ENCODE data around the gene DPYSL4. TPM values are rescaled to one million over a fixed set of nuclear protein-coding genes. Genes with fewer than 3 reads are reported as not detected.
A peak's percentile ranks its signal among the peaks of the same experiment; 100 is the strongest.

Gene DPYSL4
- total RNA-seq, 2 experiments from 2014 or later, result 20.9 to 23.2 TPM

GRCh38 chr10:132184816-132185593, 1.7 kb upstream of the DPYSL4 start:
- H3K4me1 Mint-ChIP-seq (ENCODE audit: low read depth), result no peaks in the 10 kb centered on the region
- no peak for TF ChIP-seq CTCF (IDR thresholded peaks at IDR 0.05)
- H3K27ac Mint-ChIP-seq, result no peak overlapping the region
- ChIA-PET POLR2A (no interaction called here), CTCF (no interaction called here)
- intact Hi-C loops (cut with micrococcal nuclease), result no loop called here
- H3K27me3 Mint-ChIP-seq, result peaks cover 45% of the 10 kb centered on the region
- ATAC-seq (no peak), DNase-seq (no peak)
- H3K4me3 Mint-ChIP-seq, result no peak overlapping the region
- no peaks in the 10 kb centered on the region for H3K36me3 Mint-ChIP-seq (ENCODE audit: low read depth)
- H3K9me3 Mint-ChIP-seq, result no peaks in the 10 kb centered on the region

DNA sequence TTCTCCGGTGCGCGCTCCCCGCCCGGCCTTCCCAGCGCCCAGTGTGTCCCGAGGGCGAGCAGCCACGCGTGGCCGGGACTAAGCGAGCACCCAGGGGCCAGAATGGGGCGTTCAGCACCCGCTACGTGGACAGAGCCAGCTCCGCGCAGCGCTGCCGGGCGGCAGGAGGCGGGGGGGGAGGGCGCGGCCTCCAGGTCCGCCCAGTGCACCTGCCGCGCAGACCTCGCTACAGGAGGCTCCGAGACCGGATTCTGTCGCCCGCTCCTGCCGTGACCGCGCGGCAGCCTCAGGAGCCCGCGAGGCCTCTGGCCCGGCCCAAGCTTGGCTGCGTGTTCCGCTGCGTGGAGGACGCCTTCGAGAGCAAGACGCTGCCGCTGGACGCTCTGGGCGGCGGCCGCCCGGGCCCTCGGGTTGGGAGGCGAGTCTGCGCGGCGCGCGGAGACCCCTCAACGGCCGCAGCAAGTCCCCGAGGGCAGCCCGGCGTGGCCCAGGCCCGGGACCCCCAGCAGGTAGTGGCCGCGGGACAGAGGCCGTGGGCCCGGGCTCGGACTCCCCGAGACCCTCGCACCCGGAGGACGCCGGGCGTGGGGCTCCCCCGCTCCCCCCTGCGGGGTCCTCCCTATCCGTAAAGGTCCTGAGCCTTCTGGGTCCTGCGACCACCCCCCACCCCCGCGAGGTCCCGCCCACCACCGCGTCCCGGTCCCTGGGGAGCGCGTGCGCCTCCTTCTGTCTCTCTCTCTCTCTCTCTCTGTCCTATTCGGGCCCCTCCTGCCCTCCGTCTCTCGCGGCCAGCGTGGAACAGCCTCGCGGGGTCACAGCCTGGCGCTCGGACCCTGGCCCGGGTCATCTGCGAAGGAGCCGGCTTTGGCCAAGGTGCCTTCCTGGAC, 904 bp upstream of the DPYSL4 start:
- no peak for TF ChIP-seq CTCF (IDR thresholded peaks at IDR 0.05)
- DNase-seq (peak; percentile 61), ATAC-seq (peak; percentile 88)
- no peaks in the 10 kb centered on the region for H3K9me3 Mint-ChIP-seq
- H3K27ac Mint-ChIP-seq, result no peak overlapping the region
- H3K4me1 Mint-ChIP-seq (ENCODE audit: low read depth), result no peaks in the 10 kb centered on the region
- H3K4me3 Mint-ChIP-seq, result no peak overlapping the region
- ChIA-PET CTCF (no interaction called here), POLR2A (no interaction called here)
- intact Hi-C loops (cut with micrococcal nuclease), result no loop called here
- H3K27me3 Mint-ChIP-seq, result peaks cover 45% of the 10 kb centered on the region
- peaks cover 2% of the 10 kb centered on the region for H3K36me3 Mint-ChIP-seq (ENCODE audit: low read depth)

DNA sequence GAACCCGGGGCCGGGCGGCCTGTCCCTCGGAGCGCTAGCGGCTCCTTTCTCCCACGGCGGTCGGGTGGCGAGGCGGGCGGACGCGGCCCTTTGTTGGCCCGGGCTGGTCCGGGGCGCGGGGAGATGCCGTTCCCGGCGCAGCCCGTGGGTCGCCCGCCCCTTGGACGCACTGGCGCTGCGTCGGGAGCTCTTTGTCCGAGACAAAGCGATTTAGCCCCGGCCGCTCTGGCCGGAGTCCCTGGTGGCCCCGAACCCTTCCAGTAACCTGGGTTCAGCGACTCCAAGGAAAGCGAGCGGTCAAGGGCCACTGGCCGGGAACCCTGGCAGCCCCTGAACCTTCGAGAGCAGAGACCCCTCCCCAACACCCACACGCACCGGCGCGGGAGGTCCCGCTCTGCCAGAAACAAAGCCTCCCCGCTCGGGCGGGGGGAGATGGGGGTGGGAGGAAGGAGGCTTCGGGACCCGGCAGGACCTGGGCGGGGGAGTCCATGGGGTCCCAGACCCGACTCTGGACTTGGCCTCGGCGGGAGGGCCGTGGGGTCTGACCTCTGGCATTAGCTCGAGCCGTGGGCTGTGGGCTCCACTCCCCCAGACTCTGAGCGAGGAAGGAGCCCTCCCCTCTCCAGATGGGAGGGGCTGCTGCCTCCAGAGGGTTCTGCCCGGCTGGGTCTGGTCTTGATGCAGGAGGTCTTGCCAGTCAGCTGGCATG, 836 bp downstream of the DPYSL4 start:
- CTCF ChIA-PET, result interaction anchor here (1.4 kb wide), 1 partner anchor 32 kb away, joined by 3 read pairs; no protein-coding TSS in a partner anchor
- H3K9me3 Mint-ChIP-seq, result no peaks in the 10 kb centered on the region
- H3K4me1 Mint-ChIP-seq (ENCODE audit: low read depth), result no peaks in the 10 kb centered on the region
- H3K4me3 Mint-ChIP-seq, result peak overlapping the region; percentile 63
- H3K27ac Mint-ChIP-seq, result no peak overlapping the region
- DNase-seq, result no peak
- POLR2A ChIA-PET, result no interaction called here
- intact Hi-C loops (cut with micrococcal nuclease), result no loop called here
- peaks cover 2% of the 10 kb centered on the region for H3K36me3 Mint-ChIP-seq (ENCODE audit: low read depth)
- TF ChIP-seq CTCF (IDR thresholded peaks at IDR 0.05), result no peak
- H3K27me3 Mint-ChIP-seq, result peaks cover 44% of the 10 kb centered on the region
- peak; percentile 10 for ATAC-seq

GRCh38 chr10:132188331-132188730, 1.6 kb downstream of the DPYSL4 start:
- POLR2A ChIA-PET, result no interaction called here
- no peak for TF ChIP-seq CTCF (IDR thresholded peaks at IDR 0.05)
- no peak overlapping the region for H3K27ac Mint-ChIP-seq
- intact Hi-C loops (cut with micrococcal nuclease), result no loop called here
- ATAC-seq, result no peak
- no peaks in the 10 kb centered on the region for H3K9me3 Mint-ChIP-seq
- peaks cover 2% of the 10 kb centered on the region for H3K36me3 Mint-ChIP-seq (ENCODE audit: low read depth)
- H3K4me3 Mint-ChIP-seq, result peak overlapping the region; percentile 63
- no peak for DNase-seq
- CTCF ChIA-PET, result interaction anchor here (1.4 kb wide), 1 partner anchor 31 kb away, joined by 3 read pairs; no protein-coding TSS in a partner anchor
- no peaks in the 10 kb centered on the region for H3K4me1 Mint-ChIP-seq (ENCODE audit: low read depth)
- H3K27me3 Mint-ChIP-seq, result peaks cover 39% of the 10 kb centered on the region
